ENCODE results near the gene ACSM6.

DNA sequence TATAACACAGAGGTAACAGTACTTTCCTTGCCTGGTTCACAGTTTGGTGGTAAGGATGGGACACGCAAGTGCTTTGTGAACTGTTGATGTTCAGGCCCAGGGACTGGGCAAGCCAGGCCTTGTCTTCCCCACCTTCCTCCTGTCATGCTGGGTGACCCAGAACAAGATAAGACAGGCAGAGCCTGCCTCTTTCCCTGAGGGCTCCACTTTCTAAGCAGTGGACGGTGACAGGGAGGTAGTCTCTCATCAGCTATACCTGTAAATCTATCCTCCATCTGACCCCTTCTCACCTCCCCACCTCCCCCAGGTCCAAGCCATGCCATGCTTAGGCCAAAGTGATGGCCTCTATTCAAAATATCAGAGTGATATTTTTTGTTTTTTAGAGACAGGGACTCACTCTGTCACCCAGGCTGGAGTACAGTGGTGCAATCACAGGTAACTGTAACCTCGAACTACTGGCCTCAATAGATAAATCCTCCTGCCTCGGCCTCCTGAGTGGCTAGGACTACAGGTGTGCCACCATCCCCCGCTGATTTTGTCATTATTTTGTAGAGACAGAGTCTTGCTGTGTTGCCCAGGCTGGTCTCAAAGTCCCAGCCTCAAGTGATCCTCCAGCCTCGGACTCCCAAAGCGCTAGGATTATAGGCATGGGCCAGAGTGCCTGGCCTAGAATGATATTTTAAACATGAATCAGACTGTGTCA is 54.0 kb downstream of the ACSM6 start:
- TF ChIP-seq, protein P1, sequence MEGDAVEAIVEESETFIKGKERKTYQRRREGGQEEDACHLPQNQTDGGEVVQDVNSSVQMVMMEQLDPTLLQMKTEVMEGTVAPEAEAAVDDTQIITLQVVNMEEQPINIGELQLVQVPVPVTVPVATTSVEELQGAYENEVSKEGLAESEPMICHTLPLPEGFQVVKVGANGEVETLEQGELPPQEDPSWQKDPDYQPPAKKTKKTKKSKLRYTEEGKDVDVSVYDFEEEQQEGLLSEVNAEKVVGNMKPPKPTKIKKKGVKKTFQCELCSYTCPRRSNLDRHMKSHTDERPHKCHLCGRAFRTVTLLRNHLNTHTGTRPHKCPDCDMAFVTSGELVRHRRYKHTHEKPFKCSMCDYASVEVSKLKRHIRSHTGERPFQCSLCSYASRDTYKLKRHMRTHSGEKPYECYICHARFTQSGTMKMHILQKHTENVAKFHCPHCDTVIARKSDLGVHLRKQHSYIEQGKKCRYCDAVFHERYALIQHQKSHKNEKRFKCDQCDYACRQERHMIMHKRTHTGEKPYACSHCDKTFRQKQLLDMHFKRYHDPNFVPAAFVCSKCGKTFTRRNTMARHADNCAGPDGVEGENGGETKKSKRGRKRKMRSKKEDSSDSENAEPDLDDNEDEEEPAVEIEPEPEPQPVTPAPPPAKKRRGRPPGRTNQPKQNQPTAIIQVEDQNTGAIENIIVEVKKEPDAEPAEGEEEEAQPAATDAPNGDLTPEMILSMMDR (IDR thresholded peaks at IDR 0.05; ENCODE audit: insufficient read depth, low read length) = no peak
- no peak for TF ChIP-seq GABPA (IDR thresholded peaks at IDR 0.05; ENCODE audit: low read depth)
- TF ChIP-seq, protein P2, sequence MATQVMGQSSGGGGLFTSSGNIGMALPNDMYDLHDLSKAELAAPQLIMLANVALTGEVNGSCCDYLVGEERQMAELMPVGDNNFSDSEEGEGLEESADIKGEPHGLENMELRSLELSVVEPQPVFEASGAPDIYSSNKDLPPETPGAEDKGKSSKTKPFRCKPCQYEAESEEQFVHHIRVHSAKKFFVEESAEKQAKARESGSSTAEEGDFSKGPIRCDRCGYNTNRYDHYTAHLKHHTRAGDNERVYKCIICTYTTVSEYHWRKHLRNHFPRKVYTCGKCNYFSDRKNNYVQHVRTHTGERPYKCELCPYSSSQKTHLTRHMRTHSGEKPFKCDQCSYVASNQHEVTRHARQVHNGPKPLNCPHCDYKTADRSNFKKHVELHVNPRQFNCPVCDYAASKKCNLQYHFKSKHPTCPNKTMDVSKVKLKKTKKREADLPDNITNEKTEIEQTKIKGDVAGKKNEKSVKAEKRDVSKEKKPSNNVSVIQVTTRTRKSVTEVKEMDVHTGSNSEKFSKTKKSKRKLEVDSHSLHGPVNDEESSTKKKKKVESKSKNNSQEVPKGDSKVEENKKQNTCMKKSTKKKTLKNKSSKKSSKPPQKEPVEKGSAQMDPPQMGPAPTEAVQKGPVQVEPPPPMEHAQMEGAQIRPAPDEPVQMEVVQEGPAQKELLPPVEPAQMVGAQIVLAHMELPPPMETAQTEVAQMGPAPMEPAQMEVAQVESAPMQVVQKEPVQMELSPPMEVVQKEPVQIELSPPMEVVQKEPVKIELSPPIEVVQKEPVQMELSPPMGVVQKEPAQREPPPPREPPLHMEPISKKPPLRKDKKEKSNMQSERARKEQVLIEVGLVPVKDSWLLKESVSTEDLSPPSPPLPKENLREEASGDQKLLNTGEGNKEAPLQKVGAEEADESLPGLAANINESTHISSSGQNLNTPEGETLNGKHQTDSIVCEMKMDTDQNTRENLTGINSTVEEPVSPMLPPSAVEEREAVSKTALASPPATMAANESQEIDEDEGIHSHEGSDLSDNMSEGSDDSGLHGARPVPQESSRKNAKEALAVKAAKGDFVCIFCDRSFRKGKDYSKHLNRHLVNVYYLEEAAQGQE (IDR thresholded peaks at IDR 0.05; ENCODE audit: insufficient replicate concordance, low read depth) = no peak
- no peak for TF ChIP-seq POLR2AphosphoS5 (IDR thresholded peaks at IDR 0.05; ENCODE audit: low read depth)

Data from HL-60 (cell line).